ENCODE data around the gene SDK2. TPM values are rescaled to one million over a fixed set of nuclear protein-coding genes. Genes with fewer than 3 reads are reported as not detected.
"Not testable (repeated sequence)": the region's sequence is repeated elsewhere in the genome, so short reads cannot be mapped to it uniquely, and the experiment has no call there.

Gene SDK2
- total RNA-seq, 2 donors from 2014 or later, result 1.5 to 5.6 TPM

GRCh38 chr17:73338050-73338521 lies 306.2 kb downstream of the SDK2 start:
- Histone ChIP-seq H3K4me3 (no peak overlapping the region), H3K27ac (peak overlapping the region; percentile 42 to 57), H3K27me3 (no peaks in the 10 kb centered on the region), H3K4me1 (peaks cover 0 to 30% of the 10 kb centered on the region in 2 donors), H3K9me3 (no peaks in the 10 kb centered on the region), H3K36me3 (no peaks in the 10 kb centered on the region)
- DNase-seq (ENCODE audit: low spot score), result no peak
- TF ChIP-seq, protein P1, sequence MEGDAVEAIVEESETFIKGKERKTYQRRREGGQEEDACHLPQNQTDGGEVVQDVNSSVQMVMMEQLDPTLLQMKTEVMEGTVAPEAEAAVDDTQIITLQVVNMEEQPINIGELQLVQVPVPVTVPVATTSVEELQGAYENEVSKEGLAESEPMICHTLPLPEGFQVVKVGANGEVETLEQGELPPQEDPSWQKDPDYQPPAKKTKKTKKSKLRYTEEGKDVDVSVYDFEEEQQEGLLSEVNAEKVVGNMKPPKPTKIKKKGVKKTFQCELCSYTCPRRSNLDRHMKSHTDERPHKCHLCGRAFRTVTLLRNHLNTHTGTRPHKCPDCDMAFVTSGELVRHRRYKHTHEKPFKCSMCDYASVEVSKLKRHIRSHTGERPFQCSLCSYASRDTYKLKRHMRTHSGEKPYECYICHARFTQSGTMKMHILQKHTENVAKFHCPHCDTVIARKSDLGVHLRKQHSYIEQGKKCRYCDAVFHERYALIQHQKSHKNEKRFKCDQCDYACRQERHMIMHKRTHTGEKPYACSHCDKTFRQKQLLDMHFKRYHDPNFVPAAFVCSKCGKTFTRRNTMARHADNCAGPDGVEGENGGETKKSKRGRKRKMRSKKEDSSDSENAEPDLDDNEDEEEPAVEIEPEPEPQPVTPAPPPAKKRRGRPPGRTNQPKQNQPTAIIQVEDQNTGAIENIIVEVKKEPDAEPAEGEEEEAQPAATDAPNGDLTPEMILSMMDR (IDR thresholded peaks at IDR 0.05), result no peak

DNA sequence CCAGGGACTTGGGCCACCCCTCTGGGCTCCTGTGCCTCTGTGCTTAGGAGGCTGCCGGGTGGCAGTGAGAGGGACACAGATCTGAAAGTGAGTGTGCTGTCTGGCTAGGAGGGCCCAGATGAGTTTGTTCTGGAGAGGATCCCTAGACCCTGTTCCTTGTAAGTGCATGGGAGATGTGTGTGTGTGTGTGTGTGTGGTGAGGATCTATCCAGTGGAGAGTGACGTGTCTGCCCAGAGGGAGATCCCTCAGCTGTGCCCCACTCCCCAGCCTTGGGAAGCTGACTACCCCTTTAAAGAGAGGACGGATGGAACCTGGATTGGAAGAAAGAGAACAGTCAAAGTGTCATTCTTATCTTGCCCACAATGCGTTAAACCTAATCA lies 306.9 kb downstream of the SDK2 start:
- no peak overlapping the region for H3K4me3 ChIP-seq
- H3K9me3 ChIP-seq, result no peaks in the 10 kb centered on the region
- peaks cover 0 to 23% of the 10 kb centered on the region in 2 donors for H3K4me1 ChIP-seq
- TF ChIP-seq, protein P1 (IDR thresholded peaks at IDR 0.05), result no peak
- DNase-seq (ENCODE audit: low spot score), result no peak
- H3K27ac ChIP-seq, result peak overlapping the region; percentile 42 to 57
- no peaks in the 10 kb centered on the region for H3K36me3 ChIP-seq
- H3K27me3 ChIP-seq, result no peaks in the 10 kb centered on the region

DNA sequence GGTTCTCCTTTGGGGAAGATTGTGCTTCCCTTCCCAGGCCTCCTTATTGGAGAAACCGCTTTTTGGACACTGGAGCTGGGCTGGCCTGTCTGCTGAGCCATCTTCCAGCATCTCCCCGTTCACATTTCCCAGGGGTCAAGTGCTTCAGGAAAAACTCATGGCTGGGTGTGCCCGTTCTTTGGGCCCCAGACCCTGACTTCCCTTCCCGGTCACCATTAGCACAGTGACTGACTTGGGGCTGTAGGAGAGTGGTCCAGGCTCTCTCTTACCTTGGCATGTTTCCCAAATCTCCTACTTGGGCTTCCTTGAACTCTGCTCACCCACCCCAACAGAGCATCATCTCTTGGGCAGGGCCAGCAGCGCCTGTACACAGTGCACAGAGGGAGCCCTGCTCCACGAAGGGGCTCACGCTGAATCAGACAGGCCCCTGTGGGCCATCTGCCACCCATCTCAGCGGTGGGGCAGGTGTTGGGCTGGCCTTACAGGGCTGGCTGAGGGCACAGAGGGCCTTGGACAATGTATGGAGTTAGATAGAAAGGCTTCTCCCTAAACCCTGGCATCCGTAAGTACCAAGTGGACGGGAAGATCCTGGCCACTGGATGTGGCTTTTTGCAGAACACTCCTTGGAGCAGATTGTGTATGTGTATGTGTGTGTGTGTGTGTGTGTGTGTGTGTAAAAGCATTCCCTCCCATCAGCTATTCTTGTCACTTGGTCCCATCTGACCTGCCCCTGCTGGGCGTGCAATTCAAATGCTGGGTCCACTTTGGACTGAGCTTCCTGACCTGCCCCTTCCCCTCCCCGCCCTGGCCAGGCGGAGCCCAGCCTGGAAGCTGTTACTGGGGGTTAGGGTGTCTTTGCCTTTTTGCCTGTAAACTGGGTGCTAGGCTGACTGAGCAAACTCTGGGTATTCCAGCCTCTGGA lies 307.6 kb downstream of the SDK2 start:
- Histone ChIP-seq H3K27me3 (no peaks in the 10 kb centered on the region), H3K36me3 (no peaks in the 10 kb centered on the region), H3K4me3 (no peak overlapping the region), H3K27ac (peak overlapping the region; percentile 23 to 57), H3K4me1 (peaks cover 0 to 16% of the 10 kb centered on the region in 2 donors), H3K9me3 (no peaks in the 10 kb centered on the region)
- no peak for DNase-seq (ENCODE audit: low spot score)
- TF ChIP-seq, protein P1 (IDR thresholded peaks at IDR 0.05), result no peak

- DNase-seq (ENCODE audit: low spot score), result no peak
- H3K27ac ChIP-seq, result no peak overlapping the region
- TF ChIP-seq, protein P1 (IDR thresholded peaks at IDR 0.05), result no peak
- H3K27me3 ChIP-seq, result no peaks in the 10 kb centered on the region
- H3K9me3 ChIP-seq, result no peaks in the 10 kb centered on the region
- H3K4me1 ChIP-seq, result peaks cover 0 to 12% of the 10 kb centered on the region in 2 donors
- no peaks in the 10 kb centered on the region for H3K36me3 ChIP-seq
- H3K4me3 ChIP-seq, result no peak overlapping the region
These were observed 308.4 kb downstream of the SDK2 start for GRCh38 chr17:73335591-73336407.

GRCh38 chr17:73334771-73335513 lies 309.3 kb downstream of the SDK2 start:
- TF ChIP-seq, protein P1 (IDR thresholded peaks at IDR 0.05), result no peak
- Histone ChIP-seq H3K36me3 (no peaks in the 10 kb centered on the region), H3K27me3 (no peaks in the 10 kb centered on the region), H3K4me3 (no peak overlapping the region), H3K9me3 (no peaks in the 10 kb centered on the region), H3K27ac (no peak overlapping the region), H3K4me1 (peaks cover 0 to 12% of the 10 kb centered on the region in 2 donors)
- DNase-seq (ENCODE audit: low spot score), result no peak

GRCh38 chr17:73333445-73333844 lies 310.8 kb downstream of the SDK2 start:
- not testable (repeated sequence) for H3K9me3 ChIP-seq; H3K4me3 ChIP-seq; H3K36me3 ChIP-seq; H3K27me3 ChIP-seq; DNase-seq (ENCODE audit: low spot score); H3K27ac ChIP-seq
- peaks cover 0 to 12% of the 10 kb centered on the region in 2 donors for H3K4me1 ChIP-seq

Data from right atrium auricular region (tissue), 2 donors.